Bronchial epithelial cell (primary cell): ENCODE results near the gene KCNT2. TPM values are rescaled to one million over a fixed set of nuclear protein-coding genes. Genes with fewer than 3 reads are reported as not detected.
A peak's percentile ranks its signal among the peaks of the same experiment; 100 is the strongest.

ENCODE experiments used
- DNase-seq: peaks from one replicate; pipeline ENCODE4 v3.0.0-alpha.2; 2010; ENCODE audit warnings: low read depth
- FAIRE-seq: peaks from 2 replicates; lab custom pipeline; 2011; peaks lifted over from hg19 to GRCh38; lab: Jason Lieb, UNC
- H3K27me3 ChIP-seq: 2 replicates; pipeline ENCODE4 v1.5.1; 2011; ENCODE audit warnings: low read length; ENCODE audit not compliant: control insufficient read depth, insufficient read depth
- H3K36me3 ChIP-seq: 2 replicates; pipeline ENCODE4 v1.5.1; 2011; ENCODE audit warnings: low read length; ENCODE audit not compliant: control insufficient read depth, insufficient read depth
- H3K4me3 ChIP-seq: 2 replicates; pipeline ENCODE4 v1.5.1; 2011; ENCODE audit warnings: mild to moderate bottlenecking, low read depth, low read length, control low read depth
- CTCF ChIP-seq: IDR thresholded peaks from 2 replicates; pipeline ENCODE4 v1.5.1; 2011; ENCODE audit warnings: mild to moderate bottlenecking, moderate library complexity, low read length, control low read depth, inconsistent platforms; ENCODE audit not compliant: insufficient read depth, severe bottlenecking
- total RNA-seq: library from RNA; depleted of rRNA; stranded (reverse); fragments of >200 nt; gene quantifications from 2 replicates; pipeline ENCODE4 v1.2.1, GENCODE V29; 2014

The KCNT2 gene
- total RNA-seq, 1 donor from 2014 or later, result under 0.01 TPM

GRCh38 chr1:196380316-196380715 is 227.9 kb downstream of the KCNT2 start:
- no peak for FAIRE-seq
- Histone ChIP-seq H3K4me3 (no peak overlapping the region), H3K36me3 (no peaks in the 10 kb centered on the region), H3K27me3 (no peaks in the 10 kb centered on the region)
- TF ChIP-seq CTCF, result no peak
- peak; percentile 21 for DNase-seq

GRCh38 chr1:196377811-196378210 is 230.4 kb downstream of the KCNT2 start:
- no peak for DNase-seq
- TF ChIP-seq CTCF, result no peak
- Histone ChIP-seq H3K27me3 (no peaks in the 10 kb centered on the region), H3K36me3 (no peaks in the 10 kb centered on the region), H3K4me3 (no peak overlapping the region)
- no peak for FAIRE-seq

DNA sequence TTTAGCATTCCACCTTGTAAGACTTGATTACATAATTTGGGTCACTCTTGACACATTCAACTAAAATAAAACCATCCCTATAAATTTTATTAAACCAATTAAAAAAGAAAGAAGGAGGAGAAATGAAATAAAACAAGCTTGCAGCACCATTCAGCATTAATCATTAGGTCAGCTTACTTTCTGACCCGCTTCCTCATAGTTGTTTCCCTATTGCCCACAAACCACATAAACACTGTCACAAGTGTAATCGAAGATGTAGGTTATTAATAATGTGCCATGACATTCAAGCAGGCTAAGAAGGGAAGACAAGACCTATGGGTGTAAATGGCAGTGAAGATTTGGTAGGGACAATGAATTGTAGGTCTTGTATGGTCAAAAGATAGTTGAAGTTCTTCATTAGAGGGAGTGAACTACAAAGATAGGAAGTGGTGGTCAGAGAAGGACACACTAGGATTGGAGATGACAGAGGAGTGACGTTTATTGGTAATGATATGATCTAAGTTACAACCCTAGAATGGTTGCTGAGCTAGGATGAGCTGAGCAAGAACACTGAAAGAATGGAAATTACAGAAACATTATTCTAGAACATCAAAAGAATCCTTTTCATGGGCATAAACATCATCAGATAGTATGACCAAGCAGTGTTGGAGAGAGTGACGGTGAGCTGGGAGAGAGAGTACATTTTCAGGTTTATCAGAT is 231.5 kb downstream of the KCNT2 start:
- DNase-seq, result no peak
- H3K27me3 ChIP-seq, result no peaks in the 10 kb centered on the region
- FAIRE-seq, result no peak
- no peaks in the 10 kb centered on the region for H3K36me3 ChIP-seq
- TF ChIP-seq CTCF, result no peak
- no peak overlapping the region for H3K4me3 ChIP-seq

GRCh38 chr1:196373798-196374197 is 234.4 kb downstream of the KCNT2 start:
- Histone ChIP-seq H3K36me3 (no peaks in the 10 kb centered on the region), H3K27me3 (no peaks in the 10 kb centered on the region), H3K4me3 (no peak overlapping the region)
- DNase-seq (no peak), FAIRE-seq (no peak)
- TF ChIP-seq CTCF, result no peak

- H3K27me3 ChIP-seq, result no peaks in the 10 kb centered on the region
- H3K36me3 ChIP-seq, result no peaks in the 10 kb centered on the region
- no peak overlapping the region for H3K4me3 ChIP-seq
- FAIRE-seq, result no peak
- DNase-seq, result peak; percentile 62
- TF ChIP-seq CTCF, result peak; percentile 13
Measured at GRCh38 chr1:196372896-196373536, 235.2 kb downstream of the KCNT2 start.

GRCh38 chr1:196367838-196368237 is 240.4 kb downstream of the KCNT2 start:
- DNase-seq, result no peak
- H3K4me3 ChIP-seq, result no peak overlapping the region
- no peaks in the 10 kb centered on the region for H3K27me3 ChIP-seq
- TF ChIP-seq CTCF, result no peak
- no peak for FAIRE-seq
- no peaks in the 10 kb centered on the region for H3K36me3 ChIP-seq
